Measurements from ENCODE around the gene SPATA22.
"Not testable (repeated sequence)": the region's sequence is repeated elsewhere in the genome, so short reads cannot be mapped to it uniquely, and the experiment has no call there.

SPATA22 gene

DNA sequence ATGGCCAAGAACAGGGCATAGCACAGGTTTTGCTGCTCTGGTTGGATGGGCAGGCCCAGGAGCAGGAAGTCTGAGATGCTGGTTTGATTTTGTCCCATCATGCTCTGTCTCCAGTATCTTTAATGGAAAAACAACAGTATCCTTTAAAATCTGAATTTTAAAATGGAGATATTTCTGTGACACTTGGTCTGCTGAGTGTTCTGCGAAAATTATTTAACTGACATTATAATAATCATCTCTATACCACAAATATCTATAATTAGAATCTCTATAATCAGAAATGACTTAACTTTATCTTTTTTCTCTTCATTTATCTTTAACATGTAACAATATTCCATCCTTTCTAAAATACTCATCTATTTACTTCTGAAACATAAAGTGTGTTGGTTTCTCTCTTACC is 73.3 kb downstream of the SPATA22 start, which contains the start of gene OR1E1:
OR1E1 (minus strand) TSS at position 101 of the 400 bp plus-strand sequence; CDS start at position 101, 0 bp downstream.
- no peak within 1 kb of the TSS for H3K4me3 ChIP-seq (ENCODE audit: low read length, poor library complexity, severe bottlenecking)
- H3K4me1 ChIP-seq (ENCODE audit: insufficient read depth, low read length, poor library complexity, severe bottlenecking), result no peaks in the 10 kb centered on the region
- no peak within 1 kb of the TSS for H2AFZ ChIP-seq (ENCODE audit: low read length)
- no peak within 1 kb of the TSS for H3K4me2 ChIP-seq (ENCODE audit: low read depth, low read length, poor library complexity, severe bottlenecking)
- no peak for TF ChIP-seq CTCF (conservative IDR thresholded peaks at IDR 0.05; ENCODE audit: low read length)
- TF ChIP-seq EZH2phosphoT487 (IDR thresholded peaks at IDR 0.05; ENCODE audit: borderline replicate concordance), result no peak
- H3K9me3 ChIP-seq (ENCODE audit: insufficient read depth, low read depth, low read length), result no peaks in the 10 kb centered on the region
- H3K27me3 ChIP-seq (ENCODE audit: insufficient read depth, low read length, poor library complexity, severe bottlenecking), result no peaks in the 10 kb centered on the region
- no peak within 1 kb of the TSS for H3K9ac ChIP-seq (ENCODE audit: low read depth, low read length, poor library complexity, severe bottlenecking)
- no peaks in the 10 kb centered on the region for H3K79me2 ChIP-seq (ENCODE audit: insufficient read depth, low read length)
- H3K9me2 ChIP-seq (replicated peaks; ENCODE audit: low read depth, low read length), result no peaks in the 10 kb centered on the region
- H3F3A ChIP-seq (ENCODE audit: low read depth), result no peaks in the 10 kb centered on the region
- H3K36me3 ChIP-seq (ENCODE audit: insufficient read depth, low read length), result no peaks in the 10 kb centered on the region
- no peaks in the 10 kb centered on the region for H4K20me1 ChIP-seq (ENCODE audit: insufficient read depth, low read length, poor library complexity, severe bottlenecking)

DNA sequence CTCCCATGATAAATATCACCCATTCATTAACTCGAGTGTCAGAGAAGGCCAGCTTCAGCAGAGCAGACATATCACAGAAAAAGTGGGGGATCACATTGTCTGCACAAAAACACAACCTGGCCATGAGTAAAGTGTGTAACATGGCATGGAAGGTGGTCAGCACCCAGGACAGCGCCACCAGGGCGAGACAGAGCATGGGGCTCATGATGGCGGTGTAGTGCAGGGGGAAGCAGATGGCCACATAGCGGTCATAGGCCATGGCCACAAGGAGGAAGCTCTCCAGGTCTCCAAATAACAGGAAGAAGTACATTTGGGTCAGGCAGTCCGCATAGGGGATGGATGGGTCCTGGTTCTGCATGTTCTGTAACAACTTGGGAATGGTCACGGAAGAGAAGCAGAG is 73.8 kb downstream of the SPATA22 start:
- H3K4me3 ChIP-seq (ENCODE audit: low read length, poor library complexity, severe bottlenecking); H3K9me2 ChIP-seq (replicated peaks; ENCODE audit: low read depth, low read length); H3K4me1 ChIP-seq (ENCODE audit: insufficient read depth, low read length, poor library complexity, severe bottlenecking); H3F3A ChIP-seq (ENCODE audit: low read depth); H2AFZ ChIP-seq (ENCODE audit: low read length); H3K4me2 ChIP-seq (ENCODE audit: low read depth, low read length, poor library complexity, severe bottlenecking); H3K9me3 ChIP-seq (ENCODE audit: insufficient read depth, low read depth, low read length); H3K9ac ChIP-seq (ENCODE audit: low read depth, low read length, poor library complexity, severe bottlenecking); H3K36me3 ChIP-seq (ENCODE audit: insufficient read depth, low read length); H3K27me3 ChIP-seq (ENCODE audit: insufficient read depth, low read length, poor library complexity, severe bottlenecking); H3K79me2 ChIP-seq (ENCODE audit: insufficient read depth, low read length); H4K20me1 ChIP-seq (ENCODE audit: insufficient read depth, low read length, poor library complexity, severe bottlenecking): not testable (repeated sequence)
